Mesenchymal stem cell (in vitro differentiated cells and primary cell): ENCODE data around the gene PRSS21.

Experiments
- DNase-seq: peaks from one replicate; pipeline ENCODE4 v3.0.0-alpha.2; 2013
- H2AFZ ChIP-seq: one replicate; pipeline ENCODE4 v1.6.1; 2013; ENCODE audit warnings: low read depth, mild to moderate bottlenecking, control low read depth, inconsistent platforms, low read length, moderate library complexity
- H2AK5ac ChIP-seq: 2 replicates; pipeline ENCODE4 v1.6.1; 2013; ENCODE audit warnings: low read length, moderate library complexity, mild to moderate bottlenecking, inconsistent platforms; ENCODE audit not compliant: severe bottlenecking
- H2BK120ac ChIP-seq: one replicate; pipeline ENCODE4 v1.6.1; 2013; ENCODE audit warnings: low read depth, mild to moderate bottlenecking, inconsistent platforms, low read length, moderate library complexity
- H2BK12ac ChIP-seq, 2 experiments: one replicate each; pipeline ENCODE4 v1.6.1; 2013; ENCODE audit warnings: inconsistent platforms in 2 of 2, low read length in 2 of 2, mild to moderate bottlenecking in 2 of 2, moderate library complexity in 2 of 2, control low read depth in 1 of 2
- H2BK15ac ChIP-seq: one replicate; pipeline ENCODE4 v1.6.1; 2013; ENCODE audit warnings: mild to moderate bottlenecking, low read depth, inconsistent platforms; ENCODE audit not compliant: poor library complexity, severe bottlenecking
- H2BK5ac ChIP-seq: 2 replicates; pipeline ENCODE4 v1.6.1; 2013; ENCODE audit warnings: low read depth, mild to moderate bottlenecking, low read length, control low read depth, inconsistent platforms; ENCODE audit not compliant: poor library complexity, severe bottlenecking
- H3K14ac ChIP-seq, 2 experiments: one replicate each; pipeline ENCODE4 v1.6.1; 2013; ENCODE audit warnings: inconsistent platforms in 2 of 2, low read length in 2 of 2, control low read depth in 1 of 2, mild to moderate bottlenecking in 1 of 2, moderate library complexity in 1 of 2
- H3K18ac ChIP-seq, 2 experiments: one replicate each; pipeline ENCODE4 v1.6.1; 2013; ENCODE audit warnings: inconsistent platforms in 2 of 2, low read length in 2 of 2, control low read depth in 1 of 2, low read depth in 1 of 2, mild to moderate bottlenecking in 1 of 2
- H3K23ac ChIP-seq, 2 experiments: one replicate each; pipeline ENCODE4 v1.6.1; 2013; ENCODE audit warnings: inconsistent platforms in 2 of 2, low read length in 2 of 2, mild to moderate bottlenecking in 2 of 2, moderate library complexity in 2 of 2, control low read depth in 1 of 2
- H3K27ac ChIP-seq: 2 replicates; pipeline ENCODE4 v1.5.1; 2013; ENCODE audit warnings: mild to moderate bottlenecking, moderate library complexity, low read length, control low read depth, inconsistent platforms; ENCODE audit not compliant: poor library complexity, severe bottlenecking
- H3K27me3 ChIP-seq, 2 experiments: 2 replicates each; pipeline versions ENCODE4 v1.6.1 to v1.7.0; 2013; ENCODE audit warnings: low read length in 2 of 2, mild to moderate bottlenecking in 2 of 2, moderate library complexity in 2 of 2, control low read depth in 1 of 2, inconsistent platforms in 1 of 2; ENCODE audit not compliant: control insufficient read depth in 1 of 2, insufficient read depth in 1 of 2
- H3K36me3 ChIP-seq, 2 experiments: 2 replicates each; pipeline versions ENCODE4 v1.6.1 to v1.7.0; 2013; ENCODE audit warnings: low read length in 2 of 2, control low read depth in 1 of 2, inconsistent platforms in 1 of 2, low read depth in 1 of 2, mild to moderate bottlenecking in 1 of 2; ENCODE audit not compliant: insufficient read depth in 2 of 2, control insufficient read depth in 1 of 2
- H3K4ac ChIP-seq, 2 experiments: one replicate each; pipeline ENCODE4 v1.6.1; 2013; ENCODE audit warnings: inconsistent platforms in 2 of 2, low read length in 2 of 2, mild to moderate bottlenecking in 2 of 2, moderate library complexity in 2 of 2, control low read depth in 1 of 2, low read depth in 1 of 2
- H3K4me1 ChIP-seq: 2 replicates; pipeline ENCODE4 v1.6.1; 2013; ENCODE audit warnings: low read depth, low read length, control low read depth; ENCODE audit not compliant: control insufficient read depth, insufficient read depth
- H3K4me2 ChIP-seq: 2 replicates; pipeline ENCODE4 v1.6.1; 2013; ENCODE audit warnings: low read length, mild to moderate bottlenecking, inconsistent platforms; ENCODE audit not compliant: poor library complexity, severe bottlenecking
- H3K4me3 ChIP-seq, 2 experiments: 2 replicates each; pipeline versions ENCODE4 v1.5.1 to v1.7.0; 2013; ENCODE audit warnings: low read length in 2 of 2, mild to moderate bottlenecking in 2 of 2, control low read depth in 1 of 2, low read depth in 1 of 2; ENCODE audit not compliant: insufficient read depth in 1 of 2
- H3K79me1 ChIP-seq: replicated peaks from 2 replicates; pipeline ENCODE4 v1.6.1; 2013; ENCODE audit warnings: mild to moderate bottlenecking, control low read depth, low read length, inconsistent platforms; ENCODE audit not compliant: poor library complexity, severe bottlenecking
- H3K9ac ChIP-seq: 2 replicates; pipeline ENCODE4 v1.7.0; 2013; ENCODE audit warnings: mild to moderate bottlenecking, low read length, moderate library complexity
- H3K9me3 ChIP-seq: 2 replicates; pipeline ENCODE4 v1.7.0; 2013; ENCODE audit warnings: mild to moderate bottlenecking, low read length; ENCODE audit not compliant: control insufficient read depth
- H4K8ac ChIP-seq: one replicate; pipeline ENCODE4 v1.6.1; 2013; ENCODE audit warnings: inconsistent platforms, mild to moderate bottlenecking, low read length, moderate library complexity
- H4K91ac ChIP-seq: one replicate; pipeline ENCODE4 v1.6.1; 2013; ENCODE audit warnings: mild to moderate bottlenecking, low read length, inconsistent platforms
- WGBS: methylation state at CpG from one replicate; pipeline ENCODE4 v1.1.7; 2013; ENCODE audit warnings: mixed read lengths; 5-methylcytosine and 5-hydroxymethylcytosine counted together

Gene PRSS21

DNA sequence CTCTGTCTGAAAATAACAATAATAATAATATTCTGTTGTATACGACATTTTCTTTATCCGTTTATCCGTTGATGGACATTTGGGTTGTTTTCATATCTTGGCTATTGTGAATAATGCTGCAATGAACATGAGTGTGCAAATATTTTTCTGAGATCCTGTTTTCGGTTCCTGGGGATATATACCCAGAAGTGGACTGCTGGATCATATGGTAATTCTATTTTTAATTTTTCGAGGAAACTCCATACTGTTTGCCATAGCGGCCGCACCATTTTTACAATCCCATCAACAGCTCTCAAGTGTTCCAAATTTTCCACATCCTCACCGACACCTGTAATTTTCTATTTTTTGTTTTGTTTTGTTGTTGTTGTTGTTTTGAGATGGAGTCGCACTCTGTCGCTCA is 24.1 kb upstream of the PRSS21 start:
- Histone ChIP-seq H3K23ac (no peak overlapping the region), H4K91ac (no peak overlapping the region), H3K79me1 (no peaks in the 10 kb centered on the region), H3K27me3 (peaks cover 24 to 64% of the 10 kb centered on the region in 2 experiments), H3K9ac (no peak overlapping the region), H2BK15ac (no peak overlapping the region), H3K18ac (no peak overlapping the region), H3K4me3 (no peak overlapping the region), H3K4me1 (no peaks in the 10 kb centered on the region), H2BK12ac (no peak overlapping the region), H2BK5ac (no peak overlapping the region), H3K4ac (no peak overlapping the region), H2AK5ac (no peak overlapping the region), H3K14ac (no peak overlapping the region), H3K36me3 (no peaks in the 10 kb centered on the region), H2AFZ (no peak overlapping the region), H3K27ac (no peak overlapping the region), H4K8ac (no peak overlapping the region), H2BK120ac (no peak overlapping the region), H3K9me3 (no peaks in the 10 kb centered on the region), H3K4me2 (no peak overlapping the region)
- no peak for DNase-seq
- WGBS = 98% methylated on average over 10 of the region's 10 CpGs

DNA sequence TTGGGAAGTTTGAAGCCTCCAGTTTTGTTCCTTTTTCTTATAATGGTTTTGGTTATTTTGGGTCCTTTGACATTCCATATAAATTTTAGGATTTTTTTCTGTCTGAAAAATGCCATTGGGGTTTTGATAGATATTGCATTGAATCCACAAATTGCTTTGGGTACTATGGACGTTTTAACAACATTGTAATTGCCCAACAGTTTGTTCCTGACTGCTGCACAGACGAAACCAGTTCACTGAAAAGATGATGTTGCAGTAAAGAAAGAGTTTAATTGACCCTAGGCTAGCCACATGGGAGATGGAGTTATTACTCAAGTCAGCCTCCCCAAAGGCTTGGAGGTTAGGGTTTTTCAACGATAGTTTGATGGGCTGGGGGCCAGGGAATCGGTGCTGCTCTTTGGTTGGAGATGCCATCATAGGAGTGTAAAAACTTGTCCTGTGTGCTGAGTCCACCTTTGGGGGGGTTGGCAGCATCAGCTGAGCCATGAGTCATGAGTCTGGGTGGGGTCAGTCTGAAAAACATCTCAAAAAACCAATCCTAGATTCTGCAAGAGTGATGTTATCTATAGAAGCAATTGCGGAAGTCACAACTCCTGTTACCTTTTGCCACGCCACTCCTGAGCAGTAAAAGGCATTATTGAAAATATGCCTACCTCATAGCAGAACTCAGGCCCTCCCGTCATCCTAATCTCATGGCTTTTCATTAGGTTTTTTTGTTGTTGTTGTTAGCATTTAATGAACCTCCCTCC is 21.5 kb upstream of the PRSS21 start:
- Histone ChIP-seq H2BK5ac (no peak overlapping the region), H4K91ac (no peak overlapping the region), H3K23ac (no peak overlapping the region), H3K14ac (no peak overlapping the region), H3K18ac (no peak overlapping the region), H3K4me2 (no peak overlapping the region), H3K4ac (no peak overlapping the region), H3K27ac (no peak overlapping the region), H3K4me3 (no peak overlapping the region), H3K79me1 (no peaks in the 10 kb centered on the region), H2BK15ac (no peak overlapping the region), H2AK5ac (no peak overlapping the region), H2BK12ac (no peak overlapping the region), H3K4me1 (no peaks in the 10 kb centered on the region), H2BK120ac (no peak overlapping the region), H3K36me3 (no peaks in the 10 kb centered on the region), H4K8ac (no peak overlapping the region), H3K27me3 (peaks cover 17 to 52% of the 10 kb centered on the region in 2 experiments), H2AFZ (no peak overlapping the region), H3K9ac (no peak overlapping the region), H3K9me3 (no peaks in the 10 kb centered on the region)
- no peak for DNase-seq
- WGBS = 84% methylated on average over 6 of the region's 7 CpGs

DNA sequence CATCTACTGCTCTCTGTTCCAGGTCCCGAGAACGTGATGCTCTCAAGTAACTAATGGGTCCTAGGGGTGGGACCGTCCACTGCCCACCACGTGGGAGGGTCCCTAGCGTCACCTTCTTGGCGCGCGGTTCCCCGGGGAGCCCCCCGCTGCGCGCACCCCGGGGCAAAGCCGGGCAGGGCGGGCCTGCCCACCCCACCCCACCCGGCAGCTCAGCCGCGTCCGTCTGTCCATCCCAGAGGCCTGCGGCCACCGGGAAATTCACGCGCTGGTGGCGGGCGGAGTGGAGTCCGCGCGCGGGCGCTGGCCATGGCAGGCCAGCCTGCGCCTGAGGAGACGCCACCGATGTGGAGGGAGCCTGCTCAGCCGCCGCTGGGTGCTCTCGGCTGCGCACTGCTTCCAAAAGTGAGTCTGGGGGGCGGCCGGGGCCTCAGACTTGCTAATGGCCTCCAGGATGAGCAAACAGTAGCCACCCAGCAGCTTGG is 18.3 kb upstream of the PRSS21 start:
- WGBS = 93% methylated on average over 39 of the region's 39 CpGs

GRCh38 chr16:2799205-2799858 is 17.7 kb upstream of the PRSS21 start:
- Histone ChIP-seq H3K27ac (no peak overlapping the region), H2AK5ac (no peak overlapping the region), H2BK5ac (no peak overlapping the region), H4K8ac (no peak overlapping the region), H3K14ac (no peak overlapping the region), H4K91ac (no peak overlapping the region), H3K79me1 (no peaks in the 10 kb centered on the region), H3K9ac (no peak overlapping the region), H2AFZ (no peak overlapping the region), H3K27me3 (peaks cover 10 to 31% of the 10 kb centered on the region in 2 experiments), H2BK15ac (no peak overlapping the region), H3K9me3 (peaks cover 16% of the 10 kb centered on the region), H3K36me3 (no peaks in the 10 kb centered on the region), H3K18ac (no peak overlapping the region), H3K23ac (no peak overlapping the region), H3K4me1 (no peaks in the 10 kb centered on the region), H2BK120ac (no peak overlapping the region), H3K4me3 (no peak overlapping the region), H3K4me2 (no peak overlapping the region), H2BK12ac (no peak overlapping the region), H3K4ac (no peak overlapping the region)
- DNase-seq = no peak
- 87% methylated on average over 18 of the region's 21 CpGs for WGBS

More for the DNA sequence above, 18.3 kb upstream of the PRSS21 start:
- peaks cover 7 to 28% of the 10 kb centered on the region in 2 experiments for H3K27me3 ChIP-seq
- no peak overlapping the region for H2BK12ac ChIP-seq
- DNase-seq = no peak
- no peak overlapping the region for H3K4ac ChIP-seq
- H3K18ac ChIP-seq = no peak overlapping the region
- H2AFZ ChIP-seq = no peak overlapping the region
- peak overlapping the region; percentile 52 for H2BK15ac ChIP-seq
- H3K9me3 ChIP-seq = peaks cover 11% of the 10 kb centered on the region
- no peak overlapping the region for H3K9ac ChIP-seq
- no peak overlapping the region for H4K8ac ChIP-seq
- H3K4me2 ChIP-seq = no peak overlapping the region
- no peaks in the 10 kb centered on the region for H3K36me3 ChIP-seq
- H3K4me3 ChIP-seq = no peak overlapping the region
- no peak overlapping the region for H3K14ac ChIP-seq
- H2BK5ac ChIP-seq = no peak overlapping the region
- no peaks in the 10 kb centered on the region for H3K79me1 ChIP-seq
- no peak overlapping the region for H2BK120ac ChIP-seq
- no peaks in the 10 kb centered on the region for H3K4me1 ChIP-seq
- H3K27ac ChIP-seq = no peak overlapping the region
- H2AK5ac ChIP-seq = no peak overlapping the region
- no peak overlapping the region for H4K91ac ChIP-seq
- H3K23ac ChIP-seq = no peak overlapping the region
